ENCODE results near the gene TRAF2. TPM values are rescaled to one million over a fixed set of nuclear protein-coding genes. Genes with fewer than 3 reads are reported as not detected.
"Not testable (repeated sequence)": the region's sequence is repeated elsewhere in the genome, so short reads cannot be mapped to it uniquely, and the experiment has no call there.

TRAF2 gene
- total and polyA plus RNA-seq, 5 experiments from 2014 or later = 7.9 to 34.4 (median 24.4) TPM

DNA sequence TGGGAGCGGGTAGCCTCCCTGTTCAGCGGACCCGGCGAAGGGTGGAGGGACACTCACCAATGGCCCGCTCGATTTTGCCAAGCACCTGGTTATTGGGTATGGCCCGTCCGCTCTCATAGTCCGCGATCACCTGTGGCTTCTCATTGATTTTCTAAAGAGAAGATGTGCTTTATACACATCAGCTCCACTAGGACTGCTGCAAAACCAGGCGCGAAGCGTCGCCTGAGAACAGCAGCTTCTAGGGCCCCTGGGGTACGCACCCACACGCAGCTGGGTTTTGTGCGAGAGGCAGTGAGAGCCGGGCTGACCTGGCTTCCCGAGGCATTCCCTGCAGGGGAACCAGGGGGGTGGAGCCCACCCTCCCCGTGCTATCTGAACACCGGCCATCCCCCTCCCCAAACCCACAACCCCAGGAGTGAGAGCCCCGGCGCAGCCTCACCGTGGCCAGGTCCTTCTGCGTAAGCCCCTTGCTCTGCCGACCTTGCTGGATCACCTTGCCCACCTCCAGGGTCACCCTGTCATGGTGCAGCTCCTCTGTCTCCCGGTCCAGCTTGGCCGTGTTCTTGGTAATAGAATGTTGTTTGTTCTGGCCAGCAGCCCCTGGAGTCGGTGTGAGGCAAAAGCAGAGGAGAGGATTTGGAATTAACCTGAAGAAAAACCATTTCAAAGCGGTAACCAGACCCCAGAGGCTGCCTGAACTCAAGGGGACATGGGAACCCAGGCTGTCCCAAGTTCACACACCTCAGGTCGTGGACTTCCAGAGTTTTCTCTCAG lies 23.3 kb upstream of the TRAF2 start:
- Mint-ChIP-seq H3K9me3 (no peaks in the 10 kb centered on the region), H3K4me1 (peaks cover 4 to 31% (median 17%) of the 10 kb centered on the region in 4 donors), H3K27ac (peak overlapping the region in 1 of 10 donors; percentile 15), H3K27me3 (no peaks in the 10 kb centered on the region), H3K36me3 (peaks cover 0 to 26% (median 0%) of the 10 kb centered on the region in 3 donors), H3K4me3 (no peak overlapping the region)
- DNase-seq = peak in 1 of 10 donors; percentile 28
- POLR2A ChIA-PET = interaction anchor here (0.6 to 1.1 kb wide), 4 partner anchors 10 to 180 kb away, joined by 3 to 6 read pairs (median 3); partner anchors contain the start of gene TRAF2
- no peak for ATAC-seq

GRCh38 chr9:136863623-136864273 lies 22.6 kb upstream of the TRAF2 start:
- peaks cover 4 to 32% (median 17%) of the 10 kb centered on the region in 4 donors for H3K4me1 Mint-ChIP-seq
- H3K4me3 Mint-ChIP-seq = peak overlapping the region in 6 of 10 donors; percentile 5 to 53 (median 42)
- POLR2A ChIA-PET = interaction anchor here (0.8 to 1.1 kb wide), 2 partner anchors 14 to 23 kb away, joined by 3 read pairs; partner anchors contain the start of gene TRAF2
- no peaks in the 10 kb centered on the region for H3K9me3 Mint-ChIP-seq
- DNase-seq (peak in 1 of 10 donors; percentile 4), ATAC-seq (no peak)
- peaks cover 0 to 26% (median 0%) of the 10 kb centered on the region in 3 donors for H3K36me3 Mint-ChIP-seq
- H3K27ac Mint-ChIP-seq = peak overlapping the region in 5 of 10 donors; percentile 26 to 87 (median 55)
- H3K27me3 Mint-ChIP-seq = no peaks in the 10 kb centered on the region

DNA sequence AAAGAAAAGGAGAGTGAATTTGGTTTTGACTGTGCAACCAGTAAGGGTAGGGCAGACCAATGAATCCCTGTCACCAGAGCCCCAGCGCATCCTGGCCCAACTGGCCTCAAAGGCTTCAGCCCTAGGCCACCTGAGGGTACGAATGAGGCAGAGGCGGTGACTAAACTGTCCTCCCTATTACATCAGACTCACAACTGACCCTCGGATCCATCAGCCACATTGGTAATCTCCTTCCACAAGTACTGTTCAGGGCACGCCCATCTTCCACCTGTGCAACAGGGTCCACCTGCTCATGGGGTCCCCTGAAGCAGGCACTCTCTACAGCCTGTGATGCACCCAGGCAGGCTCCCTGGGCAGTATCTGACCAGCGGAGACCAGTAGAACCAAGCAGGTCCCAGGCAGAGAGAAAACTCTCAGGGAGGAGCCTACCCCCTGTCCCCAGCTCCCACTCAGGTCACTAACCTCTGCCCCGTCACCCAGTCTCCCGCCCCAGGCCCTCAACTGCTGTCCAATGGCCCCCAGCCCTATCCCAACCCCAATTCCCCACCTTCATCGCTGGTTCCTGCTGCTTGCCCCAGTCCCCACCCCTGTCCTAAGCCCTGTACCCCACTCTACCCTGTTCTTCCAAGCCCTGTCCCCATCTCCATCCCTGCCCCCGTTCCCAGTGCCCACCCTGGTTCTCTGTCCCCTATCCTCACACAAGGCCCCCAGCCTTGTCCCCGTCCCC lies 21.1 kb upstream of the TRAF2 start:
- POLR2A ChIA-PET = interaction anchor here (0.8 to 2.3 kb wide), 3 partner anchors 13 to 18 kb away, joined by 3 to 8 read pairs (median 5); no protein-coding TSS in a partner anchor
- H3K27ac Mint-ChIP-seq = peak overlapping the region; percentile 63 to 93 (median 80)
- H3K4me1 Mint-ChIP-seq = peaks cover 4 to 32% (median 17%) of the 10 kb centered on the region in 4 donors
- no peaks in the 10 kb centered on the region for H3K27me3 Mint-ChIP-seq
- DNase-seq (peak in 1 of 10 donors; percentile 57), ATAC-seq (no peak)
- H3K36me3 Mint-ChIP-seq = peaks cover 0 to 26% (median 0%) of the 10 kb centered on the region in 3 donors
- no peaks in the 10 kb centered on the region for H3K9me3 Mint-ChIP-seq
- H3K4me3 Mint-ChIP-seq = peak overlapping the region; percentile 67 to 92 (median 82)

DNA sequence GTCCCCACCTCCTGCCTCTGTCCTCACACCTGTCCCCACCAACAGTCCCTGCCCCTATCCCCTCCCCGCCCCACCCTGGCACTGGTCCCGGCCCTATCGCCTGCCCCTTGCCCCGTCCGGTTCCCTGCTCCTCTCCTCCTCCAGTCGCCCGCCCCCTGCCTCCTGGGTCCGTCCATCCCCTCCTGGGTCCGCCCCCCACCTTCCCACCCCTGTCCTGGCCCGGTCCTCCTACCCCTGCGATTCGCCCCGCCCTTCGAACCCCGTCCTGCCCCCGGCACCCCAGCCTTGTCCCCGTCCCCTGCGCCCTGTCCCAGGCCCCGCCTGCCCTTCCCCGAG lies 20.6 kb upstream of the TRAF2 start:
- Mint-ChIP-seq H3K4me3 (peak overlapping the region; percentile 67 to 92 (median 82)), H3K27me3 (no peaks in the 10 kb centered on the region), H3K27ac (peak overlapping the region in 9 of 10 donors; percentile 63 to 95 (median 90)), H3K4me1 (peaks cover 4 to 31% (median 17%) of the 10 kb centered on the region in 4 donors), H3K36me3 (peaks cover 0 to 23% (median 0%) of the 10 kb centered on the region in 3 donors), H3K9me3 (no peaks in the 10 kb centered on the region)
- DNase-seq (no peak), ATAC-seq (peak in 1 of 2 donors; percentile 5)
- POLR2A ChIA-PET = interaction anchor here (0.6 to 2.3 kb wide), 10 partner anchors 16 to 264 kb away, joined by 3 to 8 read pairs (median 3); partner anchors contain the start of gene FBXW5

GRCh38 chr9:136866898-136867421 lies 19.4 kb upstream of the TRAF2 start:
- peaks cover 0 to 20% (median 0%) of the 10 kb centered on the region in 3 donors for H3K36me3 Mint-ChIP-seq
- H3K27me3 Mint-ChIP-seq, DNase-seq, ATAC-seq, H3K9me3 Mint-ChIP-seq: not testable (repeated sequence)
- peak overlapping the region; percentile 26 to 93 (median 71) for H3K27ac Mint-ChIP-seq
- H3K4me3 Mint-ChIP-seq = peak overlapping the region in 9 of 10 donors; percentile 75 to 88 (median 77)
- POLR2A ChIA-PET = interaction anchor here (0.6 to 1.5 kb wide), 5 partner anchors 17 to 126 kb away, joined by 3 to 4 read pairs (median 3); partner anchors contain the start of genes FBXW5 and RABL6
- peaks cover 4 to 31% (median 17%) of the 10 kb centered on the region in 4 donors for H3K4me1 Mint-ChIP-seq

DNA sequence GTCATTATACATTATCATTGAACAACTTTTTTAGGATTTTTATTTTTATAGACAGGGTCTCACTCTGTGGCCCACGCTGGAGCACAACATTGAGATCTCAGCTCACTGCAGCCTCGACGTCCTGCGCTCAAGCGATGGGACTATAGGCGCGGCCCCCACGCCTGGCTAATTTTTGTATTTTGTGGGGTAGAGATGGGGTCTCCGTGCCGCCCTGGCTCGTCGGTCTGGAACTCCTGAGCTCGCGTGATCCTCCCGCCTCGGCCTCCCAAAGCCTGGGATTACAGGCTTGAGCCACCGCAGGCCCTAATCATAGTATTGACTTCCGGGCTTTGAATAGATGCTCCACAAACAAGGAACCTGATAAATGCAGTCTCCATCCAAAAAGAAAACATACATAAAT lies 18.8 kb upstream of the TRAF2 start:
- Mint-ChIP-seq H3K27me3 (no peaks in the 10 kb centered on the region), H3K4me3 (peak overlapping the region; percentile 51 to 88 (median 76)), H3K36me3 (peaks cover 0 to 17% (median 0%) of the 10 kb centered on the region in 3 donors), H3K9me3 (no peaks in the 10 kb centered on the region), H3K27ac (peak overlapping the region in 6 of 10 donors; percentile 26 to 81 (median 74)), H3K4me1 (peaks cover 4 to 31% (median 14%) of the 10 kb centered on the region in 4 donors)
- ATAC-seq (no peak), DNase-seq (no peak)
- POLR2A ChIA-PET = interaction anchor here (0.6 to 1.5 kb wide), 3 partner anchors 16 to 77 kb away, joined by 3 to 4 read pairs (median 3); partner anchors contain the start of gene RABL6

GRCh38 chr9:136867917-136868316 lies 18.4 kb upstream of the TRAF2 start:
- no peaks in the 10 kb centered on the region for H3K9me3 Mint-ChIP-seq
- H3K36me3 Mint-ChIP-seq = peaks cover 0 to 12% (median 0%) of the 10 kb centered on the region in 3 donors
- POLR2A ChIA-PET = interaction anchor here (0.9 to 1.5 kb wide), 2 partner anchors 60 to 76 kb away, joined by 3 to 4 read pairs; partner anchors contain the start of gene RABL6
- peaks cover 4 to 31% (median 14%) of the 10 kb centered on the region in 4 donors for H3K4me1 Mint-ChIP-seq
- ATAC-seq = no peak
- no peaks in the 10 kb centered on the region for H3K27me3 Mint-ChIP-seq
- H3K27ac Mint-ChIP-seq = peak overlapping the region in 6 of 10 donors; percentile 46 to 81 (median 74)
- H3K4me3 Mint-ChIP-seq = peak overlapping the region in 9 of 10 donors; percentile 61 to 88 (median 76)
- DNase-seq = no peak

GRCh38 chr9:136868644-136869043 lies 17.7 kb upstream of the TRAF2 start:
- ATAC-seq = no peak
- Mint-ChIP-seq H3K27me3 (no peaks in the 10 kb centered on the region), H3K36me3 (peaks cover 0 to 5% (median 0%) of the 10 kb centered on the region in 3 donors), H3K9me3 (no peaks in the 10 kb centered on the region), H3K4me1 (peaks cover 4 to 31% (median 13%) of the 10 kb centered on the region in 4 donors), H3K27ac (peak overlapping the region in 6 of 10 donors; percentile 3 to 85 (median 54)), H3K4me3 (peak overlapping the region in 7 of 10 donors; percentile 50 to 88 (median 73))
- no peak for DNase-seq
- POLR2A ChIA-PET = no interaction called here

DNA sequence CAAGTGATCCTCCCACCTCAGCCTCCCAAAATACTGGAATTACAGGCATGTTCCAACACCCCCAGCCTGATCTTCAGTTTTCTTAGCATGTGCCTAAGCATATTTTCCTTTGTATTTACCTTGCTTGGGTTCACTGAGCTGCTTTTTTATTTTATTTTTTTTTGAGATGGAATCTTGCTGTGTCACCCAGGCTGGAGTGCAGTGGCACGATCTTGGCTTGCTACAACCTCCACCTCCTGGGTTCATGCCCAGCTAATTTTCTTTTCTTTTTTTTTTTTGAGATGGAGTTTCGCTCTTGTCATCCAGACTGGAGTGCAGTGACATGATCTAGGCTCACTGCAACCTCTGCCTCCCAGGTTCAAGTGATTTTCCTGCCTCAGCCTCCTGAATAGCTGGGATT lies 16.7 kb upstream of the TRAF2 start:
- H3K4me1 Mint-ChIP-seq = peaks cover 2 to 22% (median 9%) of the 10 kb centered on the region in 4 donors
- POLR2A ChIA-PET = interaction anchor here (0.9 to 1.3 kb wide), 3 partner anchors 12 to 16 kb away, joined by 3 read pairs; no protein-coding TSS in a partner anchor
- H3K9me3 Mint-ChIP-seq, DNase-seq, H3K4me3 Mint-ChIP-seq, H3K27me3 Mint-ChIP-seq, H3K36me3 Mint-ChIP-seq, ATAC-seq: not testable (repeated sequence)
- peak overlapping the region in 1 of 10 donors; percentile 25 for H3K27ac Mint-ChIP-seq

DNA sequence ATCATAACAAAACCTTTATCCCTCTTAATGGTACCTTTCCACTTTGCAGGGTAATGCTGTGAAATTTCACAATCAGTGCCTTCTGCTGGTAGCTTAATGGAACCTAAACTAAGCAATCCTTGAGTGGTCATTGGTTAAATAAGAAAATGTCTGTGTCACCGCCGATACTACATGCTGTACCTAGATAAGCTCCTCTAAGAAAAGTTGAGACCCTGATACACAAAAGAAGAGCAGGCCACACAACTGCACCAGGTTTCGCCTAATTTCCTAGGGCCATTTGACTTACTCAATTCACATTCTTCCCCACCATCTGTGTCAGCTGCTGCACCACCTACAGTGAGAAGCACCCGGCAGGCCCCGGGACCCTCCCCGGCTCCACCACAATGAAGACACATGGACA lies 11.2 kb upstream of the TRAF2 start:
- Mint-ChIP-seq H3K9me3 (no peaks in the 10 kb centered on the region), H3K4me1 (no peaks in the 10 kb centered on the region), H3K36me3 (no peaks in the 10 kb centered on the region), H3K27ac (no peak overlapping the region), H3K4me3 (peak overlapping the region in 1 of 10 donors; percentile 14), H3K27me3 (no peaks in the 10 kb centered on the region)
- DNase-seq = no peak
- POLR2A ChIA-PET = no interaction called here
- ATAC-seq = no peak

GRCh38 chr9:136876476-136876875 lies 9.8 kb upstream of the TRAF2 start:
- H3K27ac Mint-ChIP-seq = no peak overlapping the region
- DNase-seq (no peak), ATAC-seq (no peak)
- no peak overlapping the region for H3K4me3 Mint-ChIP-seq
- no peaks in the 10 kb centered on the region for H3K9me3 Mint-ChIP-seq
- no peaks in the 10 kb centered on the region for H3K36me3 Mint-ChIP-seq
- H3K4me1 Mint-ChIP-seq = peaks cover 0 to 7% (median 4%) of the 10 kb centered on the region in 4 donors
- POLR2A ChIA-PET = interaction anchor here (1.0 to 1.9 kb wide), 2 partner anchors 10 to 33 kb away, joined by 4 to 6 read pairs; partner anchors contain the start of gene TRAF2
- no peaks in the 10 kb centered on the region for H3K27me3 Mint-ChIP-seq
